Measurements from ENCODE around the gene IZUMO1.

GRCh38 chr19:48757741-48758144, 11.0 kb upstream of the IZUMO1 start:
- TF ChIP-seq JUNB (CRISPR knock-in tag; IDR thresholded peaks at IDR 0.05; ENCODE audit: borderline replicate concordance), result no peak
- TF ChIP-seq CHD4 (IDR thresholded peaks at IDR 0.05; ENCODE audit: borderline replicate concordance, low read length), result no peak

All from HepG2 (cell line).